OCI-LY1 (cell line): Measurements from ENCODE around the gene WDR53.

ENCODE experiments used
- CTCF ChIP-seq: fragments of 200-600 bp; sonication (generic), shearing (Covaris generic); IDR thresholded peaks from 2 replicates; pipeline ENCODE4 v1.5.1; 2017; ENCODE audit warnings: mild to moderate bottlenecking, antibody characterized with exemption, low read length, moderate library complexity, mixed read lengths
- EZH2 ChIP-seq: fragments of 200-600 bp; sonication (generic), shearing (Covaris generic); IDR thresholded peaks from 2 replicates; pipeline ENCODE4 v1.8.0; 2017; ENCODE audit warnings: borderline replicate concordance, mixed run types, mild to moderate bottlenecking, antibody characterized with exemption, low read length, moderate library complexity, mixed read lengths

- TF ChIP-seq CTCF: no peak
- TF ChIP-seq EZH2: no peak
These were observed 44.5 kb downstream of the WDR53 start for GRCh38 chr3:196523841-196524240.
